ENCODE measurements around the gene RSPO4. TPM values are rescaled to one million over a fixed set of nuclear protein-coding genes. Genes with fewer than 3 reads are reported as not detected.

The RSPO4 gene
- total and polyA plus RNA-seq, 2 of the 13 experiments (the other 11 are each of a cell fraction or from before 2014, with no cell fraction given): not detected

GRCh38 chr20:1001911-1002681, at the start of gene RSPO4 (continued):
- no peak for TF ChIP-seq ZBTB33 (CRISPR knock-in tag; IDR thresholded peaks at IDR 0.05)
- no peak for TF ChIP-seq ZBTB25 (CRISPR knock-in tag; IDR thresholded peaks at IDR 0.05)
- no peak for TF ChIP-seq MLX (CRISPR knock-in tag; IDR thresholded peaks at IDR 0.05)
- no peak for TF ChIP-seq ZNF652 (CRISPR knock-in tag; IDR thresholded peaks at IDR 0.05; ENCODE audit: borderline replicate concordance, low read depth)
- TF ChIP-seq FOSL1 (CRISPR knock-in tag; IDR thresholded peaks at IDR 0.05; ENCODE audit: borderline replicate concordance): no peak
- no peak for TF ChIP-seq ZNF414 (CRISPR knock-in tag; IDR thresholded peaks at IDR 0.05)
- TF ChIP-seq MAFF (IDR thresholded peaks at IDR 0.05; ENCODE audit: low read depth, low read length): no peak
- no peak for TF ChIP-seq JARID2 (CRISPR knock-in tag; IDR thresholded peaks at IDR 0.05; ENCODE audit: insufficient replicate concordance)
- TF ChIP-seq, protein P1, sequence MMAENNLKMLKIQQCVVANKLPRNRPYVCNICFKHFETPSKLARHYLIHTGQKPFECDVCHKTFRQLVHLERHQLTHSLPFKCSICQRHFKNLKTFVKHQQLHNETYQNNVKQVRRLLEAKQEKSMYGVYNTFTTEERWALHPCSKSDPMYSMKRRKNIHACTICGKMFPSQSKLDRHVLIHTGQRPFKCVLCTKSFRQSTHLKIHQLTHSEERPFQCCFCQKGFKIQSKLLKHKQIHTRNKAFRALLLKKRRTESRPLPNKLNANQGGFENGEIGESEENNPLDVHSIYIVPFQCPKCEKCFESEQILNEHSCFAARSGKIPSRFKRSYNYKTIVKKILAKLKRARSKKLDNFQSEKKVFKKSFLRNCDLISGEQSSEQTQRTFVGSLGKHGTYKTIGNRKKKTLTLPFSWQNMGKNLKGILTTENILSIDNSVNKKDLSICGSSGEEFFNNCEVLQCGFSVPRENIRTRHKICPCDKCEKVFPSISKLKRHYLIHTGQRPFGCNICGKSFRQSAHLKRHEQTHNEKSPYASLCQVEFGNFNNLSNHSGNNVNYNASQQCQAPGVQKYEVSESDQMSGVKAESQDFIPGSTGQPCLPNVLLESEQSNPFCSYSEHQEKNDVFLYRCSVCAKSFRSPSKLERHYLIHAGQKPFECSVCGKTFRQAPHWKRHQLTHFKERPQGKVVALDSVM (CRISPR knock-in tag; IDR thresholded peaks at IDR 0.05): no peak
- TF ChIP-seq, protein P2, sequence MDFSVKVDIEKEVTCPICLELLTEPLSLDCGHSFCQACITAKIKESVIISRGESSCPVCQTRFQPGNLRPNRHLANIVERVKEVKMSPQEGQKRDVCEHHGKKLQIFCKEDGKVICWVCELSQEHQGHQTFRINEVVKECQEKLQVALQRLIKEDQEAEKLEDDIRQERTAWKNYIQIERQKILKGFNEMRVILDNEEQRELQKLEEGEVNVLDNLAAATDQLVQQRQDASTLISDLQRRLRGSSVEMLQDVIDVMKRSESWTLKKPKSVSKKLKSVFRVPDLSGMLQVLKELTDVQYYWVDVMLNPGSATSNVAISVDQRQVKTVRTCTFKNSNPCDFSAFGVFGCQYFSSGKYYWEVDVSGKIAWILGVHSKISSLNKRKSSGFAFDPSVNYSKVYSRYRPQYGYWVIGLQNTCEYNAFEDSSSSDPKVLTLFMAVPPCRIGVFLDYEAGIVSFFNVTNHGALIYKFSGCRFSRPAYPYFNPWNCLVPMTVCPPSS (IDR thresholded peaks at IDR 0.05): no peak
